ENCODE data around the gene SYTL3. TPM values are rescaled to one million over a fixed set of nuclear protein-coding genes. Genes with fewer than 3 reads are reported as not detected.
A peak's percentile ranks its signal among the peaks of the same experiment; 100 is the strongest.
"Not testable (repeated sequence)": the region's sequence is repeated elsewhere in the genome, so short reads cannot be mapped to it uniquely, and the experiment has no call there.

The SYTL3 gene
- polyA plus RNA-seq, 3 donors, result 3.8 to 5.4 (median 5.0) TPM

- no peak for DNase-seq
These were observed 39.0 kb downstream of the SYTL3 start for GRCh38 chr6:158688860-158689259.

GRCh38 chr6:158694913-158695312, 45.1 kb downstream of the SYTL3 start:
- DNase-seq, result no peak

GRCh38 chr6:158697811-158698210, 48.0 kb downstream of the SYTL3 start:
- DNase-seq, result no peak

GRCh38 chr6:158698931-158699330, 49.1 kb downstream of the SYTL3 start:
- no peak for DNase-seq

- DNase-seq, result not testable (repeated sequence)
These were observed 51.4 kb downstream of the SYTL3 start for GRCh38 chr6:158701268-158701667.

- no peak for DNase-seq
These were observed 53.4 kb downstream of the SYTL3 start for GRCh38 chr6:158703111-158703836.

GRCh38 chr6:158703837-158704822, 54.3 kb downstream of the SYTL3 start:
- DNase-seq, result peak; percentile 66

- DNase-seq, result no peak
These were observed 55.7 kb downstream of the SYTL3 start for GRCh38 chr6:158705386-158706126.

GRCh38 chr6:158706369-158706982, 56.6 kb downstream of the SYTL3 start:
- DNase-seq, result no peak

- DNase-seq, result peak; percentile 49
These were observed 57.4 kb downstream of the SYTL3 start for GRCh38 chr6:158707120-158707820.

GRCh38 chr6:158707821-158708195, 58.0 kb downstream of the SYTL3 start:
- no peak for DNase-seq

- DNase-seq, result peak; percentile 48
These were observed 58.4 kb downstream of the SYTL3 start for GRCh38 chr6:158708239-158708638.

- DNase-seq, result no peak
These were observed 60.0 kb downstream of the SYTL3 start for GRCh38 chr6:158709809-158710208.

GRCh38 chr6:158711264-158711663, 61.4 kb downstream of the SYTL3 start:
- DNase-seq, result no peak

GRCh38 chr6:158713469-158713868, 63.6 kb downstream of the SYTL3 start:
- no peak for DNase-seq

GRCh38 chr6:158714706-158715105, 64.9 kb downstream of the SYTL3 start:
- no peak for DNase-seq

GRCh38 chr6:158715330-158716311, 65.8 kb downstream of the SYTL3 start:
- no peak for DNase-seq

GRCh38 chr6:158717341-158718330, 67.8 kb downstream of the SYTL3 start:
- DNase-seq, result no peak

Data from renal pelvis (tissue), 4 donors.